ENCODE measurements around the gene RAB27B.
"Not testable (repeated sequence)": the region's sequence is repeated elsewhere in the genome, so short reads cannot be mapped to it uniquely, and the experiment has no call there.

The RAB27B gene

GRCh38 chr18:54813977-54814565 lies 14.2 kb upstream of the RAB27B start:
- in situ Hi-C loops (cut with HindIII; ENCODE audit: low sequenced_read_pairs) = loop anchor here (5.0 kb wide), 1 partner anchor 48 kb away; no protein-coding TSS in a partner anchor

DNA sequence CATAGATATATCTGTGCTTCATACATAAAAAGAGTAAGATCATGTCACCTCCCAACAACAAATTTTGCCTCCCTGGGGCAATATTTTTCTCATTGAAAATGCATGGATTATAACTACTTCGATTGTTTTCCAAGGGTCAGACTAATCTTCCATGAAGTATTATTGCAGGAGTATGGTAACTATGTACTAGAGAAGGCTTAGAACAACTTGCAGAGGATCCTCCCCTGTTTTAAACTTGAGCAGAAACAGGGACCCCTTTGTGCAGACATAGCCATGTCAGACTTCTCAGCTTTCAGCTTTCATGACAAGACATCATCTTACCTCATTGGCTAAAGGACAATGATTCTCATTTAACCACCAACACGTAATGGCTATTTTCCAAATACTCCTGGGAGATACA lies 13.2 kb upstream of the RAB27B start:
- in situ Hi-C loops (cut with HindIII; ENCODE audit: low sequenced_read_pairs) = no loop called here

DNA sequence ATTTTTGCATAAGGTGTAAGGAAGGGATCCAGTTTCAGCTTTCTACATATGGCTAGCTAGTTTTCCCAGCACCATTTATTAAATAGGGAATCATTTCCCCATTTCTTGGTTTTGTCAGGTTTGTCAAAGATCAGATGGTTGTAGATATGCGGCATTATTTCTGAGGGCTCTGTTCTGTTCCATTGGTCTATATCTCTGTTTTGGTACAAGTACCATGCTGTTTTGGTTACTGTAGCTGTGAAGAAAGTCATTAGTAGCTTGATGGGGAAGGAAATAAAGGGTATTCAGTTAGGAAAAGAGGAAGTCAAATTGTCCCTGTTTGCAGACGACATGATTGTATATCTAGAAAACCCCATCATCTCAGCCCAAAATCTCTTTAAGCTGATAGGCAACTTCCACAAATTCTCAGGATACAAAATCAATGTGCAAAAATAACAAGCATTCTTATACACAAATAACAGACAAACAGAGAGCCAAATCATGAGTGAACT lies 7.4 kb upstream of the RAB27B start:
- in situ Hi-C loops (cut with HindIII; ENCODE audit: low sequenced_read_pairs) = not testable (repeated sequence)

DNA sequence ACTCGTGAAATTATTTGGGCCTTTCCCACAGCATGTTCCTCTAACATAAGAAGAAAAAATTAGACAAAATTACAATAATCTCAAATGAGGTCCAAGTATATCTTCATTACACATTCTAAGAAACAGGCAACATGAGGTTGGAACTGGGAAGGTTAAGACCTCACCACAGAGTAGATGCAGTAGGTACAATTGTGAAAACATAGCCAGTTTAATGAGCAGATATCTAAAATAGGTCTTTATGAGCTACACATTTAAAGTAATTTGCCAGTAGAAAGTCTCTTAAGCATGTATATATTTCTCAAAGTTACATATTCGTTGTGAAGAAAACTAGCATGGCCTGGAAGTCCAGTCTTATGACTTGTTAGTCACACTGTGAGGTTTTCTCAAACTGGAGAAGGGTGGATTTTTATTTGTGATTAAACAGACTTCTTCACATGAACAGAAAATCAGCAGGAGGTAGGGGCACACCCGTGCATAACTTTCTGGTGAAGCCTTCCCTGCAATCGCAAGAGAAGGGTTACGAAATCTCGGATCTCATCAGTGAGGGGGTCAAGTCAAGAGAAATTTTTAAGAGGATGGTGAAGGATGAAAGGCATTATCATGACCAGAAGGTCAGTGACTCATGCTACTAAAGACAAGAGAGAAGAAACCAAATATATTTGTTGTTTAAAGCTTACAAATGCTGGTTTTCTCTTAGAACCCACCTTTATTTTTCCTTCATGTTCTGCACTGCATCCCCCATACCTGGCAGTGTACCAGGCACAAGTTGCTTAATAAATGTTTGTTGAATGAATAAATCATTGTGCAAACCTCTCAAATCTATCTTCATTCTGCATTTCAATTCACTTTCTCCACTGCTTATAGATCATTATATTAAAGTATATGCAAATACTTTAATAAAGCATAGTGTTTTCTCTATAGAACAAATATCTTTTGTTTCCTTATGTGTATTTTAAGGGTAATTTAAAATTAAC lies 5.1 kb upstream of the RAB27B start:
- in situ Hi-C loops (cut with HindIII; ENCODE audit: low sequenced_read_pairs) = no loop called here

GRCh38 chr18:54824761-54825160 lies 3.5 kb upstream of the RAB27B start:
- in situ Hi-C loops (cut with HindIII; ENCODE audit: low sequenced_read_pairs) = no loop called here

DNA sequence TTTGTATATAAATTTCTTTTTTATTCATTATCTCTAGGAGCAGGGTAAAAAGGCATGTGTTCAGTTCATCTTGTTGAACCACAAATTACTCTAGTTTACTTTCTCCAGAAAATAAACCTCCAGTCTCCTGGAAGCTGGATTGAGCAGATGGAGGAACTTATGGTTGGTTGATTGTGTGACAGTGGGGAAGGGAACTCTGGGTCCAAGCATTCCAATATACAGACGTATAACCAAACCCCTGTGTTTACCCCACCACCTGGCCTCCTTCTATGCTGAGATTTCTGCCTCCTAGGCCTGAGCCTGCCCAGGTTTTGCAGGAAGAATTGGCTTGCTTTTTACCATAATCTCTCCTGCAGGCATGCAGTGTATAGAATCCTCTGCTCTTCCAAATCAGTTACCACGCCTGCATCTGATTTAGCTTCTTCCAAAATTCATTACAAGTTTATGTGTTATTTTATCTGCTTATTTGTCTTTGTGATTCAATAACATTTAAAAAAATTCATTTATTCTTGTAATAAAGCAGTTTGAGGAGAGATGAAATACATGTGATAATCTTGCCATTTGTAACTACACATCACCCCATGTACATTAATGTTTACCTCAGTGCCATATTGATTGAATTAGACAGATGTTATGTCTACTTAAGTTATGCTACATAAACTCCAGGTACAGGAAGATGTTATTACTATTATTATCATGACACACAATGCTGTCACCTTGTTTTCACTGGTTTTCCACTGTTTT lies 2.5 kb upstream of the RAB27B start:
- in situ Hi-C loops (cut with HindIII; ENCODE audit: low sequenced_read_pairs) = no loop called here

DNA sequence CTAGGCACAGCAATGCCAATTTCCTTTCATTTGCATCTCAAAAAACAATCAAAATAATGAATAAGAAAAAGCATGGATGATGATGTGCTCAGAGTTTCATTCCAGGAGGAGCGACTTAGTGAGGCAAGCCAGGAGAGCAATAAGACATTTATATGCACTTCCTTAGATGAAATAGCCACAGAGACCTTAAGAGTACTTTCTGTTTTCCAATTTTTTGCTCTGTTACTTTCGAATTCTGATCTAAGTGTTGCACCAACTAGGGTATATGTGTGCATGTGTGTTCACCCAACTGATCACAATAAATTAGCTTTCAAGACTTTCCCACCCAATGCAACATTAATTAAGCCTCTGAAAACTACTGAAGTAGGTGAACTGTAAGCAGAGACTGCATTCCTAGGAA lies 709 bp downstream of the RAB27B start:
- in situ Hi-C loops (cut with HindIII; ENCODE audit: low sequenced_read_pairs) = no loop called here

DNA sequence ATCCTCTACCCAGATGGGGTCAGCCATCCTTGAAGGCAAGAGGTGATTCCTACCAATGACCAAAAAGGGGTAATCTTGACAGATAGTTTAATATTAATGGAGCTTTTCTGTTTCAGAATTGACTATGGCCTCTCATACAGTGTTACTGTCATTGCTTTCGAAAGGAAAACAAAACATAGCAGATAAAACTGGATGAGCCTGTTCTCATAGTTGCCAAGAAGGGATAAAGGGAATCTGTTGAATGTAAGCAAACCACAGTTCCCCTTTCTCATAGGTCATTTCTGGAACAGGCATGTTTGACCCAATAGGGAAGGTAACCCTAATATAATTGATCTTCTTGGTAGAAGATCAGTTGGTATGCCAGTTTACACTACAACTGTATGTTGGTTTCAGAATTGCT lies 1.6 kb downstream of the RAB27B start:
- in situ Hi-C loops (cut with HindIII; ENCODE audit: low sequenced_read_pairs) = no loop called here

DNA sequence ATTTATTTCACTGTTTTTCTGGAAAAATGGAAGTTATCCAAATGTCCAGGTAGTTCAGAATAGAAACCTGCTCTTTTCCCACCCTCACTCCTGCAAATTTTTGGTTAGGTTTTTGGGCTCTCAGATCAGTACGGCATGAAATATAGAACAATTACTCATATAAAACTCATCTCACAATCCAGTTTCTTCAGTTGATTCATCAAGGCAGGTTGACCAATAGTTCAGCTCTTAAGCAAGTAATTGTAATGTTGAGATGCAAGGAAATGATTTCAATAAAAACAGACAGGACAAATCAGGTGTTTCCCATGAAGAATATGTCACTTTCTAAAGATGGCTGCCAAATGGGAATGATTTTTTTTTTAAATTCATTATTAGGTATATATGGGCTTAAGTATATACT lies 2.0 kb downstream of the RAB27B start:
- in situ Hi-C loops (cut with HindIII; ENCODE audit: low sequenced_read_pairs) = no loop called here

DNA sequence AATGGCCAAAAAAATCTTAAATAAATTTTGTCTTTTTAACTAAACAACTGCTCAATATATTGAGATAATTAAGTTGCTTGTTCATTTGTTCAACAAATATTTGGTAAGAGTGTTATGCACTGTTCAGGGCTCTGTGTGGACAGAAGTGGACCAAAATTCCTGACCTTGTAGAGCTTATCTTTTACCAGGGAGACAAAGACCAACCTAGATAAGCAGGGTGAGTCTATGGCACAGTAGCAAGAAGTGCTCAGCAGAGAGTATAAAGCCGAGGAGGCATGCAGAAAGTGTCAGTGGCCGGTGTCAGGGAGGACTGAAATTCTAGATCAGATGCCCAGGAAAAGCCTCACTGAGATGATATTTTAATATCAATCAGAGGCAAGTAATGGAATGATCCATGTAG lies 2.6 kb downstream of the RAB27B start:
- in situ Hi-C loops (cut with HindIII; ENCODE audit: low sequenced_read_pairs) = no loop called here

DNA sequence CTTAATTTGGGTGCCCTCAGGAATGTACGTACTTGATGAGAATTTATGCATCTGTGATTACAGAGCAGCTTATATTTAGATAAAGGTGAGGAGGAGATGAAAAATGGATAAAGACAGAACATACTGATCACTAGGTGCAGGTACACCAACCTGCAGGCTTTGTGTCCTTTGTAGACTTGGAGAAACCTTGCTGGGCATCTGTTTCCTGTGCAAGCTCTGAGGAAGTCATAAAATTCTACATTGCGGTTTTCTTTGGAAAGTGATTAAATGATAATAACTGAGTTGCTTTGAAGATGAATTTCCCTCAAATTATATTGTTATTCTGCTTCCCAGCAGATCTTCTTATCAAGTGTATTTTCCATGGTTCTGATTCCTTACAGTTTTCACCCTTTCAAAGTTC lies 7.7 kb downstream of the RAB27B start:
- in situ Hi-C loops (cut with HindIII; ENCODE audit: low sequenced_read_pairs) = no loop called here

DNA sequence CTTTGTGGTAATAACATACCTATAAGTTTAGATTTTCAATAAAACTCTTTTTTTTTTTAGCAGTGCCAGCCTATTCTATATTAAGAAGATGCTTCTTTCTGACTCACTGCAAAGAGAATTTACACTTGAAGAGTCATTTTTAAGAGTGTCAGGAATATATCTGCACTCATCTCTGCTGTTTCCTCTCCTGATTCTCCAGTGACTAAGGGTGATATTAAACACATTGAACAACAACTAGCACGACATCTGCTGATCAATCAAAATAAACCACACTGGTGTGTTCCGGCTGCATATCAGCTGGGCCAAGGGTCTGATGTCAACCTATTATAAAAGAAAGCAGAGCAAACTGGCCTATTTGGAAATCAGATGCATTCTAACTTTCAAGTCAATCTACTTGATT lies 15.0 kb downstream of the RAB27B start:
- in situ Hi-C loops (cut with HindIII; ENCODE audit: low sequenced_read_pairs) = no loop called here

DNA sequence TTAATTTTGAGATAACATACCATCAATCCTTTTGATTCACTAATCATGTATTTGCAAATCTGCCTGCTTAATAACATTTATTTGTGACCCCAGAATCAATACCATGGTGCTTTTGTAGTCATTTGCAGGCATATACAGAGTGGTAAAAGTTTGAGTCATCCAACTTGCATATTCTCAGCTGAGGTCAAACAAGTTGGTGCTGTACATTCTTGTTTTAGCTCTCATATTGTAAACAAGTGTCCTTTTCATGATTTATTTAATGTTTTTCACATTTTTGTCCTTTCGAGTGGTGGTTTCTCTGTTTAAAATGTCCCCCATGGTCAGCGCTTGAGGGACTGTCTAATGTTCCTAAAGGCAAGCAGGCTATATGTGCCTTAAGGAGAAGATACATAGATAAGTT lies 17.5 kb downstream of the RAB27B start:
- in situ Hi-C loops (cut with HindIII; ENCODE audit: low sequenced_read_pairs) = no loop called here

DNA sequence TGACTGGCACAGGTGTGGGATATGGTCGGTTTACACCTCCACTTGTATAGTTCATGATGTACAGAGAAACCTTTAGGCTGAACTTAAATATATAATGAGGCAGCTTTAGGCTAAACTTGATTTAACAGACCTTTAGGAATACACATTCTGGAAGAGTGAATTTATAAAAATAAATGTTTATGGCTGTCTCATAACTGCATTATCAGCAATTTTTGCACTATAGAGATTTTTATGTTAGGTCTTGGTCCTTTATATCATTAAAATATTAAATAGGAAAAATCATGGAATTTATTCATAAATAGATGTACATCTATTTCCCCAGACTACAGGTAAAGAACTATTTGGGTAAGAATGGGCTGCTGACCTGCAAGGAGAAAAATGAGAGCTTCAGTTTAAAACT lies 19.8 kb downstream of the RAB27B start:
- in situ Hi-C loops (cut with HindIII; ENCODE audit: low sequenced_read_pairs) = no loop called here

GRCh38 chr18:54849683-54850082 lies 21.4 kb downstream of the RAB27B start:
- in situ Hi-C loops (cut with HindIII; ENCODE audit: low sequenced_read_pairs) = no loop called here

DNA sequence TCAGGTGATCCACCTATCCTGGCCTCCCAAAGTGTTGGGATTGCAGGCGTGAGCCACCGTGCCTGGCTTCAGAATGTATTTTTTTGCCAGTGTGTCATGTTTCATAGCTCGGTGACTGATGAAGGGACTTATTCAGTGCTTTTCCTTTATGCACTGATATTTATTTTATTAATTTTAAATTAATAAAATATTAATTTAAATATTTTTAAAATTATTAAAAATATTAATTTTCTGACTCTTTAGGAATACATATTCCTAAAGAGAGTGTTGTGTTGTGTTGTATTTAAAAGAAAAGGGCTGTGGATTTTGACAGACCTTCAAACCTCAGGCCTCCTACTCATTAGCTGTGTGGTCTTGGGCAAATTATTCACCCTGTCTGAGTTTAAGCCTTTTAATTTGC lies 22.3 kb downstream of the RAB27B start:
- in situ Hi-C loops (cut with HindIII; ENCODE audit: low sequenced_read_pairs) = no loop called here

DNA sequence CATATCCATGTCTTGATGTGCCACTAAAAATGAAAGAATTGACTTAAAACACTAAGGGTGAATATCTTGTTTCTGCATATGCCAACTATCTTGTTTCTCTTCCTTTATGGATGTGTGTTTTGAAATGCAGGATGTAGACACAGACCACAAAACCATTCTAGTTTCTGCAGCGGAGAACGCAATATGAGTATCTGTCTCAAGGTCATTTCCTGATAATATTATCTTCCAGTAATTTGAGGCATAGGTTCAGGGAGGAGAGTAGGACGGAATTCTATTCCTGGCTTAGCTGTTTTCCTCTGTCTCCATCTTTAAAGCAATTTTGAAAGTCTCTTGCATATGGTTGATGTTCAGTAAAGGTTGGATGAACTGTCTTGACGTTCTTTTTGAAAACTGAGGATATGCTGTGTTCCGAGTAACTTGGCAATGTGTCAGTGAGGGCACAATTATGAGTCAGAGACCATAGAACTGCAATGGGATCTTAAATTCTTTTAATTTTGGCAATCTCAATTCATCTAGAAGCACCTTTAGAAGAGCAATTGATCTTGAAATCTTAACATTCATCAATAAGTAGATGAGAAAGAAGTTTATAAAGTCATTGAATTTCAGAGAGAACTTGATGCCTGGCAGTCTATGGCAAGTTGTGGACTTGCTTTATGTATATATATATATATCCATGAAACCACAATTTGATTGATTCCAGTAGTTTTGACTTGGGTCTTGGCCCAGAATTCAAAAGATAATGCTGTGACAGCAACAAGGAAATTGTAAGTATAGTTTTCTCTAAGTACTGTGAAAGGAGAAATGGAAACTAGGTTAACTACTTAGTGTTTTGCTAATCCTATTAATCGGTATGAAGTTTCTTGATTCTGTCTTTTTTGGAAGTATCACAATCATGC lies 24.8 kb downstream of the RAB27B start:
- in situ Hi-C loops (cut with HindIII; ENCODE audit: low sequenced_read_pairs) = no loop called here

- in situ Hi-C loops (cut with HindIII; ENCODE audit: low sequenced_read_pairs) = not testable (repeated sequence)
These were observed 26.8 kb downstream of the RAB27B start for GRCh38 chr18:54855050-54855449.

GRCh38 chr18:54856105-54856646 lies 27.9 kb downstream of the RAB27B start:
- in situ Hi-C loops (cut with HindIII; ENCODE audit: low sequenced_read_pairs) = no loop called here

- in situ Hi-C loops (cut with HindIII; ENCODE audit: low sequenced_read_pairs) = no loop called here
These were observed 29.2 kb downstream of the RAB27B start for GRCh38 chr18:54857499-54857898.

Measured in endothelial cell of hepatic sinusoid (primary cell).